ENCODE measurements around the gene ZMYND15.

The ZMYND15 gene

DNA sequence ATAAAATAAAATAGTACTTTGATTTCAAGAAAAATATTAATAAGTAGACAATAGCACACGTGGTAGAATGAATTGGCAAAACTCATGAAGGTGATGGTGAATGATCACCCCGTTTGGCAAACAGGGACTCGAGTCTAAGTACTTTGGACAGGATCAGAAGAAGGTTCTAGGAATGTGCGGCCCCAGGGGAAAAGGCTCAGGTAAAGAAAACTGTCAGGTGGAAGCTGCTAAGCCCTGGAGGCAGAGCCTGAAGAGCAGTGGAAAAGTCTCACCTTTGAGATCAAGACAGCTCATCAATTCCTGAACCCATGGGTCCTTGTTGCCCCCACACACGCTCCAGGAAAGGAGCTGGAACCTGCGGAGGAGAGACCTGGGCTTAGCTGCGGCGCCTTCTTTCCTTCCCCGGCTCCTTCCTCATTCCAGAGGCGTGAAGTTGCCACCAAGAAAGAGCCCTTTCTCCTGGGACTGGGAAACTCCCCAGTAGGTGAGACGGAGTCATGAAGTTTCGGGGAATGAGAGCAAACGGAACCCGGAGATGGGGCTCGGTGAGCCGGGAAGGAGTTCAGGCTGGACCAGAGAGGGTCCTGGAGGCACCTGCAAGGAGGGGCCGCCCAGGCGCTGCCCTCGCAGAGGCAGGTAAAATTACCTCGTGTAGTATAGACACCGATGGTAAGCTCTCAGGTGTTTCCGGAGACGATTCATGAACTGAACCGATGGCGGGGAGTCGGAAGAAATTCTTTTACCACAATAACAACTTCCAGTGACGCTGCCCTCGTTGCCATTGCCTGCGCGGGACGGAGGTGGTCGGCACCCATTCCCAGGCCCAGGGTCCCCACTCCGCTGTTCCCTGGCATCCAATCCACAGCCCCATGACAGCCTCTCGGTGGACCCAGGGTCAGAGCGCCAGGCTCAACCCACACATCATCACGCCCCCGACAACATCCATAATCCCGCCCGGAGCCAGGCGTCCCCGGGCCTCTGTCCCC lies 1.2 kb upstream of the ZMYND15 start:
- no peak for DNase-seq (ENCODE audit: extremely low read depth, insufficient read length)
- Histone ChIP-seq H3K36me3 (ENCODE audit: control insufficient read depth, insufficient read depth, low read length) (no peaks in the 10 kb centered on the region), H3K27me3 (replicated peaks; ENCODE audit: control insufficient read depth, insufficient read depth, low read length) (no peaks in the 10 kb centered on the region; the same call in 1 of the 2 replicates), H3K4me3 (replicated peaks; ENCODE audit: low read depth, low read length) (peak overlapping the region; percentile 68)
- TF ChIP-seq, protein P1, sequence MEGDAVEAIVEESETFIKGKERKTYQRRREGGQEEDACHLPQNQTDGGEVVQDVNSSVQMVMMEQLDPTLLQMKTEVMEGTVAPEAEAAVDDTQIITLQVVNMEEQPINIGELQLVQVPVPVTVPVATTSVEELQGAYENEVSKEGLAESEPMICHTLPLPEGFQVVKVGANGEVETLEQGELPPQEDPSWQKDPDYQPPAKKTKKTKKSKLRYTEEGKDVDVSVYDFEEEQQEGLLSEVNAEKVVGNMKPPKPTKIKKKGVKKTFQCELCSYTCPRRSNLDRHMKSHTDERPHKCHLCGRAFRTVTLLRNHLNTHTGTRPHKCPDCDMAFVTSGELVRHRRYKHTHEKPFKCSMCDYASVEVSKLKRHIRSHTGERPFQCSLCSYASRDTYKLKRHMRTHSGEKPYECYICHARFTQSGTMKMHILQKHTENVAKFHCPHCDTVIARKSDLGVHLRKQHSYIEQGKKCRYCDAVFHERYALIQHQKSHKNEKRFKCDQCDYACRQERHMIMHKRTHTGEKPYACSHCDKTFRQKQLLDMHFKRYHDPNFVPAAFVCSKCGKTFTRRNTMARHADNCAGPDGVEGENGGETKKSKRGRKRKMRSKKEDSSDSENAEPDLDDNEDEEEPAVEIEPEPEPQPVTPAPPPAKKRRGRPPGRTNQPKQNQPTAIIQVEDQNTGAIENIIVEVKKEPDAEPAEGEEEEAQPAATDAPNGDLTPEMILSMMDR (IDR thresholded peaks at IDR 0.05; ENCODE audit: insufficient read depth, low read length, poor library complexity, severe bottlenecking): no peak

DNA sequence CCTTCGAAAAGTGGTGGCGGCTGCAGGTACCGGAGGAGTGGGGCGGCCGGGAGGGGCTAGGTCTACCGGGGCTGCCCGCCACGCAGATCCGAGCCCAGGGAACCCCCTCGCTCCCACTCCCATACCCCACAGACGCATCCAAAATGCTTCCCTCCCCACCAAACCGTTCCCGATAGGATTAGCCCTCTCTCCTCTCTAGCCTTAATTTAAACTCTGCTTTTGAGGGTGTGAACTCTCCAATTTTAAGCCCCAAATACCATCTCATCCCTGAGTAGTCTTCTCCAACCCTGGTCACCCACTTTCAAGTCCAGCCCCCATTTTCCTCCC lies 355 bp downstream of the ZMYND15 start:
- H3K36me3 ChIP-seq (ENCODE audit: control insufficient read depth, insufficient read depth, low read length): no peaks in the 10 kb centered on the region
- TF ChIP-seq, protein P1 (IDR thresholded peaks at IDR 0.05; ENCODE audit: insufficient read depth, low read length, poor library complexity, severe bottlenecking): no peak
- peak overlapping the region; percentile 68 for H3K4me3 ChIP-seq (replicated peaks; ENCODE audit: low read depth, low read length)
- H3K27me3 ChIP-seq (replicated peaks; ENCODE audit: control insufficient read depth, insufficient read depth, low read length): no peaks in the 10 kb centered on the region; the same call in 1 of the 2 replicates
- no peak for DNase-seq (ENCODE audit: extremely low read depth, insufficient read length)

DNA sequence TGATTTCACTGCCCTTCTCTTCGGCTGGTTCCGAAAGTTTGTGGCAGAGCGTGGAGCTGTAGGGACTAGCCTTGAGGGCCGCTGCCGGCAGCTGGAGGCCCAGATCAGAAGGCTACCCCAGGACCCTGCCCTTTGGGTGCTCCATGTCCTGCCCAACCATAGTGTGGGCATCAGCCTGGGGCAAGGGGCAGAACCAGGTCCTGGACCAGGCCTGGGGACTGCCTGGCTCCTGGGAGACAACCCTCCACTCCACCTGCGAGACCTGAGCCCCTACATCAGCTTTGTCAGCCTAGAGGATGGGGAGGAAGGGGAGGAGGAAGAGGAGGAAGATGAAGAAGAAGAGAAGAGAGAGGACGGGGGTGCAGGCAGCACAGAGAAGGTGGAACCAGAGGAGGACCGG lies 951 bp downstream of the ZMYND15 start:
- H3K4me3 ChIP-seq (replicated peaks; ENCODE audit: low read depth, low read length): no peak overlapping the region
- TF ChIP-seq, protein P1 (IDR thresholded peaks at IDR 0.05; ENCODE audit: insufficient read depth, low read length, poor library complexity, severe bottlenecking): no peak
- H3K36me3 ChIP-seq (ENCODE audit: control insufficient read depth, insufficient read depth, low read length): no peaks in the 10 kb centered on the region
- no peaks in the 10 kb centered on the region; the same call in 1 of the 2 replicates for H3K27me3 ChIP-seq (replicated peaks; ENCODE audit: control insufficient read depth, insufficient read depth, low read length)
- no peak for DNase-seq (ENCODE audit: extremely low read depth, insufficient read length)

DNA sequence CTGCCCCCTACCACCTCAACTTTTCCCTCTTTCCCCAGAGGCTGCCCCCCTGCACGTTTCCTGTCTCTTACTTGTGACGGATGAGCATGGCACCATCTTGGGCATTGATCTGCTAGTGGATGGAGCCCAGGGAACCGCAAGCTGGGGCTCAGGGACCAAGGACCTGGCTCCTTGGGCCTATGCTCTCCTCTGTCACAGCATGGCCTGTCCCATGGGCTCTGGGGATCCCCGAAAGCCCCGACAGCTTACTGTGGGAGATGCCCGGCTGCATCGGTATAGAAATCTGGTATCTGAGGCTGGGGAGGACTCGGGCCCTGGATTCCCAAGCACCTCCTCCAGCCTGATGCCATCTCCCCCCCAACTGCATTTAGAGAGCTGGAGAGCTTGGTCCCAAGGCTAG lies 1.9 kb downstream of the ZMYND15 start:
- no peaks in the 10 kb centered on the region for H3K36me3 ChIP-seq (ENCODE audit: control insufficient read depth, insufficient read depth, low read length)
- DNase-seq (ENCODE audit: extremely low read depth, insufficient read length): no peak
- TF ChIP-seq, protein P1 (IDR thresholded peaks at IDR 0.05; ENCODE audit: insufficient read depth, low read length, poor library complexity, severe bottlenecking): no peak
- no peak overlapping the region for H3K4me3 ChIP-seq (replicated peaks; ENCODE audit: low read depth, low read length)
- no peaks in the 10 kb centered on the region; the same call in 1 of the 2 replicates for H3K27me3 ChIP-seq (replicated peaks; ENCODE audit: control insufficient read depth, insufficient read depth, low read length)

DNA sequence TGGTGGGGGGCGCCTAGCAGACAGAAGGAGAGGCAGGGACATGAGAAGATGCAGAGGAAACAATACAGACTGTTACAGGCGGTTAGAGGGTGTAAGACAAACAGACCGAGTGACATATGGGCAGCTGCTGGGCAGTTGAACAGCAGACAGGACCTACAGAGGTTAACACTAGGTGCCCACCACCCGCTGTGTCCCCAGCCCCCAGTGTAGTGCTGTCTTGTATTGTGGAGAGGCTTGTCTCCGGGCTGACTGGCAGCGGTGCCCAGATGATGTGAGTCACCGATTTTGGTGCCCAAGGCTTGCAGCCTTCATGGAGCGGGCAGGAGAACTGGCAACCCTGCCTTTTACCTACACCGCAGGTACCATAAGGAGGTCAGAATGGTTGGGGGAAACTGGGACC lies 2.5 kb downstream of the ZMYND15 start:
- no peak for DNase-seq (ENCODE audit: extremely low read depth, insufficient read length)
- TF ChIP-seq, protein P1 (IDR thresholded peaks at IDR 0.05; ENCODE audit: insufficient read depth, low read length, poor library complexity, severe bottlenecking): no peak
- no peaks in the 10 kb centered on the region; the same call in 1 of the 2 replicates for H3K27me3 ChIP-seq (replicated peaks; ENCODE audit: control insufficient read depth, insufficient read depth, low read length)
- H3K4me3 ChIP-seq (replicated peaks; ENCODE audit: low read depth, low read length): no peak overlapping the region
- H3K36me3 ChIP-seq (ENCODE audit: control insufficient read depth, insufficient read depth, low read length): no peaks in the 10 kb centered on the region

Data from GM06990 (cell line).